ENCODE measurements around the gene GREB1.

- TF ChIP-seq, protein P1, sequence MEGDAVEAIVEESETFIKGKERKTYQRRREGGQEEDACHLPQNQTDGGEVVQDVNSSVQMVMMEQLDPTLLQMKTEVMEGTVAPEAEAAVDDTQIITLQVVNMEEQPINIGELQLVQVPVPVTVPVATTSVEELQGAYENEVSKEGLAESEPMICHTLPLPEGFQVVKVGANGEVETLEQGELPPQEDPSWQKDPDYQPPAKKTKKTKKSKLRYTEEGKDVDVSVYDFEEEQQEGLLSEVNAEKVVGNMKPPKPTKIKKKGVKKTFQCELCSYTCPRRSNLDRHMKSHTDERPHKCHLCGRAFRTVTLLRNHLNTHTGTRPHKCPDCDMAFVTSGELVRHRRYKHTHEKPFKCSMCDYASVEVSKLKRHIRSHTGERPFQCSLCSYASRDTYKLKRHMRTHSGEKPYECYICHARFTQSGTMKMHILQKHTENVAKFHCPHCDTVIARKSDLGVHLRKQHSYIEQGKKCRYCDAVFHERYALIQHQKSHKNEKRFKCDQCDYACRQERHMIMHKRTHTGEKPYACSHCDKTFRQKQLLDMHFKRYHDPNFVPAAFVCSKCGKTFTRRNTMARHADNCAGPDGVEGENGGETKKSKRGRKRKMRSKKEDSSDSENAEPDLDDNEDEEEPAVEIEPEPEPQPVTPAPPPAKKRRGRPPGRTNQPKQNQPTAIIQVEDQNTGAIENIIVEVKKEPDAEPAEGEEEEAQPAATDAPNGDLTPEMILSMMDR (IDR thresholded peaks at IDR 0.05; ENCODE audit: insufficient read depth, low read length, poor library complexity, severe bottlenecking), result no peak
- TF ChIP-seq EZH2phosphoT487 (conservative IDR thresholded peaks at IDR 0.05; ENCODE audit: low read length), result no peak
Measured at GRCh38 chr2:11647834-11648600, 114.2 kb downstream of the GREB1 start.
